ENCODE results near the gene C12orf50.
"Not testable (repeated sequence)": the region's sequence is repeated elsewhere in the genome, so short reads cannot be mapped to it uniquely, and the experiment has no call there.

The C12orf50 gene

GRCh38 chr12:88029093-88029665 is at the start of gene C12orf50:
Gene C12orf50, minus strand, starts transcription at chr12:88029401. Its CDS starts 2,439 bp downstream, at chr12:88026962.
- Mint-ChIP-seq H3K27me3 (no peaks in the 10 kb centered on the region), H3K9me3 (no peaks in the 10 kb centered on the region), H3K27ac (no peak within 1 kb of the TSS), H3K36me3 (ENCODE audit: low read depth) (no peaks in the 10 kb centered on the region), H3K4me3 (no peak within 1 kb of the TSS), H3K4me1 (peaks cover 6% of the 10 kb centered on the region)
- DNase-seq (no peak), ATAC-seq (no peak)

GRCh38 chr12:88067301-88067700 is 38.1 kb upstream of the C12orf50 start:
- ATAC-seq (no peak), DNase-seq (no peak)
- no peak overlapping the region for H3K27ac Mint-ChIP-seq
- no peaks in the 10 kb centered on the region for H3K27me3 Mint-ChIP-seq
- no peaks in the 10 kb centered on the region for H3K9me3 Mint-ChIP-seq
- peaks cover 12% of the 10 kb centered on the region for H3K4me1 Mint-ChIP-seq
- peaks cover 39% of the 10 kb centered on the region for H3K36me3 Mint-ChIP-seq (ENCODE audit: low read depth)
- H3K4me3 Mint-ChIP-seq: no peak overlapping the region

- H3K36me3 Mint-ChIP-seq (ENCODE audit: low read depth): peaks cover 31% of the 10 kb centered on the region
- H3K27ac Mint-ChIP-seq: no peak overlapping the region
- H3K27me3 Mint-ChIP-seq: no peaks in the 10 kb centered on the region
- ATAC-seq (no peak), DNase-seq (no peak)
- no peaks in the 10 kb centered on the region for H3K9me3 Mint-ChIP-seq
- no peak overlapping the region for H3K4me3 Mint-ChIP-seq
- peaks cover 14% of the 10 kb centered on the region for H3K4me1 Mint-ChIP-seq
Measured at GRCh38 chr12:88063375-88063774, 34.2 kb upstream of the C12orf50 start.

DNA sequence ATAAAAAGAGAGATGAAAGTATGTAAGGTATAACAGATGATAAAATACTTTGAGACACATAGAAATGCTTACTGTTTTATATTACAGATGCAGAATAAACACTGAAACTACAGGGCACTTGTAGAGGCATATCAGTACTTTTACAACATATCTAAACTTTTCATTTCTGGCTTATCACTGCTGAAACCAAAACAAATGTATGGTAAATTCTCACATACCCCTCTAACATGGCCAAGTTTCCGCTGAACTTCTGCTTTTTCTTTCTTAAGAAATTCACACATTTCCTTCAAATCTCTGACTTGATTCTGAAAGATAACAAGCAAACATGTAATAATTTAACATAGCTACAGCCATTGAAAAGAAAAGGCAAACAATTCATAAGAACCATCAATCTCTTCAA is 33.3 kb upstream of the C12orf50 start:
- H3K27me3 Mint-ChIP-seq: no peaks in the 10 kb centered on the region
- H3K36me3 Mint-ChIP-seq (ENCODE audit: low read depth): peaks cover 33% of the 10 kb centered on the region
- no peaks in the 10 kb centered on the region for H3K9me3 Mint-ChIP-seq
- no peak overlapping the region for H3K27ac Mint-ChIP-seq
- ATAC-seq: no peak
- H3K4me3 Mint-ChIP-seq: no peak overlapping the region
- no peak for DNase-seq
- peaks cover 14% of the 10 kb centered on the region for H3K4me1 Mint-ChIP-seq

GRCh38 chr12:88058719-88059077 is 29.5 kb upstream of the C12orf50 start:
- H3K9me3 Mint-ChIP-seq: no peaks in the 10 kb centered on the region
- H3K4me1 Mint-ChIP-seq: peaks cover 11% of the 10 kb centered on the region
- no peak for DNase-seq
- no peak overlapping the region for H3K4me3 Mint-ChIP-seq
- no peak for ATAC-seq
- peaks cover 38% of the 10 kb centered on the region for H3K36me3 Mint-ChIP-seq (ENCODE audit: low read depth)
- H3K27ac Mint-ChIP-seq: no peak overlapping the region
- H3K27me3 Mint-ChIP-seq: no peaks in the 10 kb centered on the region

- DNase-seq: no peak
- H3K9me3 Mint-ChIP-seq: no peaks in the 10 kb centered on the region
- no peak overlapping the region for H3K27ac Mint-ChIP-seq
Measured at GRCh38 chr12:88057994-88058718, 29.0 kb upstream of the C12orf50 start.

DNA sequence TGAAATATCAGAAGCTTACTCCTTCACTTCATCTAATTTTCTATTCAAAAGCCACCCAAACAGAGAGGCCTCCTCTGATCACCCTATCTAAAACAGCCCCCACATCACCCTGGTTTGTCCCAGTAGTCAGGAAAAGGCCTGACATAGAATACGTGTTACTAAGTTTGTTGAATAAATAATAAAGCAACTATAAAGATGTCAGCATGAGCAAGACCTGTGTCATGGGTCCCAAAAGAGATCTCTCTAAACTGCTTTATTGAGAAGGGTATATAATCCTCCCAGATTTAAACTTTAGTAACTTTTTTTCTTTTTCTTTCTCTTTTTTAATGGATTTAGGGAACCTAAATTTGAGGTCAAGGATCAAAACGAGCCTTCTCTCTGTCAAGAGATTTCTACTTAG is 27.4 kb upstream of the C12orf50 start:
- Mint-ChIP-seq H3K9me3 (no peaks in the 10 kb centered on the region), H3K27ac (no peak overlapping the region), H3K4me3 (no peak overlapping the region), H3K4me1 (no peaks in the 10 kb centered on the region), H3K36me3 (ENCODE audit: low read depth) (peaks cover 34% of the 10 kb centered on the region), H3K27me3 (no peaks in the 10 kb centered on the region)
- no peak for DNase-seq
- no peak for ATAC-seq

More at GRCh38 chr12:88057994-88058718, 29.0 kb upstream of the C12orf50 start:
- Mint-ChIP-seq H3K27me3 (no peaks in the 10 kb centered on the region), H3K4me1 (peaks cover 7% of the 10 kb centered on the region), H3K4me3 (no peak overlapping the region), H3K36me3 (ENCODE audit: low read depth) (peaks cover 36% of the 10 kb centered on the region)
- ATAC-seq: no peak

GRCh38 chr12:88052686-88053085 is 23.5 kb upstream of the C12orf50 start:
- H3K4me1 Mint-ChIP-seq: no peaks in the 10 kb centered on the region
- ATAC-seq: peak; percentile 76
- H3K27ac Mint-ChIP-seq: no peak overlapping the region
- H3K4me3 Mint-ChIP-seq: no peak overlapping the region
- no peaks in the 10 kb centered on the region for H3K27me3 Mint-ChIP-seq
- peaks cover 31% of the 10 kb centered on the region for H3K36me3 Mint-ChIP-seq (ENCODE audit: low read depth)
- DNase-seq: no peak
- no peaks in the 10 kb centered on the region for H3K9me3 Mint-ChIP-seq

DNA sequence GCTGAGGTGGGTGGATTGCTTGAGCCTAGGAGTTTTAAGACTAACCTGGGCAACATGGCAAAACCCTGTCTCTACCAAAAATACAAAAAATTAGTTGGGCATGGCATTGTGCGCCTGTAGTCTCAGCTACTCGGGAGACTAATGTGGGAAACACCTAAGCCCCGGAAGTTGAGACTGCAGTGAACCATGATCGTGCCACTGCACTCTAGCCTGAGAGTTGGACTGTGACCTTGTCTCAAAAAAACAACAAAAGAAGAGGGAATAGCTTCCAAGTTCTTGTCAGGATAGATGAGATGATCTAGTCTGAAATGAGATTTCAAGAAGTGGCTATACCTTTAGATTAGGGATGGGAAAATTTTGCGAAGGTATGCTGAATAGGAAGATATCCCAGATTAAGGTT is 14.8 kb upstream of the C12orf50 start:
- Mint-ChIP-seq H3K4me1 (peaks cover 13% of the 10 kb centered on the region), H3K36me3 (ENCODE audit: low read depth) (peaks cover 57% of the 10 kb centered on the region), H3K27ac (no peak overlapping the region), H3K27me3 (no peaks in the 10 kb centered on the region), H3K4me3 (no peak overlapping the region), H3K9me3 (no peaks in the 10 kb centered on the region)
- no peak for ATAC-seq
- DNase-seq: no peak

GRCh38 chr12:88037770-88038169 is 8.6 kb upstream of the C12orf50 start:
- H3K36me3 Mint-ChIP-seq (ENCODE audit: low read depth): peaks cover 32% of the 10 kb centered on the region
- no peaks in the 10 kb centered on the region for H3K9me3 Mint-ChIP-seq
- H3K27me3 Mint-ChIP-seq: no peaks in the 10 kb centered on the region
- H3K27ac Mint-ChIP-seq: no peak overlapping the region
- peaks cover 54% of the 10 kb centered on the region for H3K4me1 Mint-ChIP-seq
- H3K4me3 Mint-ChIP-seq: peak overlapping the region; percentile 49
- DNase-seq (no peak), ATAC-seq (no peak)

GRCh38 chr12:88036353-88036965 is 7.3 kb upstream of the C12orf50 start:
- ATAC-seq (no peak), DNase-seq (no peak)
- Mint-ChIP-seq H3K9me3 (no peaks in the 10 kb centered on the region), H3K4me1 (peaks cover 54% of the 10 kb centered on the region), H3K36me3 (ENCODE audit: low read depth) (peaks cover 32% of the 10 kb centered on the region), H3K27me3 (no peaks in the 10 kb centered on the region), H3K27ac (peak overlapping the region; percentile 94), H3K4me3 (peak overlapping the region; percentile 96)

GRCh38 chr12:88035907-88036289 is 6.7 kb upstream of the C12orf50 start:
- no peak for ATAC-seq
- H3K9me3 Mint-ChIP-seq: no peaks in the 10 kb centered on the region
- peaks cover 29% of the 10 kb centered on the region for H3K36me3 Mint-ChIP-seq (ENCODE audit: low read depth)
- peak overlapping the region; percentile 96 for H3K4me3 Mint-ChIP-seq
- H3K27me3 Mint-ChIP-seq: no peaks in the 10 kb centered on the region
- peak overlapping the region; percentile 94 for H3K27ac Mint-ChIP-seq
- no peak for DNase-seq
- H3K4me1 Mint-ChIP-seq: peaks cover 50% of the 10 kb centered on the region

GRCh38 chr12:88035271-88035906 is 6.2 kb upstream of the C12orf50 start:
- Mint-ChIP-seq H3K9me3 (no peaks in the 10 kb centered on the region), H3K36me3 (ENCODE audit: low read depth) (peaks cover 24% of the 10 kb centered on the region), H3K27me3 (no peaks in the 10 kb centered on the region), H3K4me1 (peaks cover 49% of the 10 kb centered on the region), H3K27ac (peak overlapping the region; percentile 94), H3K4me3 (peak overlapping the region; percentile 96)
- ATAC-seq (peak; percentile 100), DNase-seq (peak; percentile 88)

- ATAC-seq; H3K4me3 Mint-ChIP-seq; H3K27me3 Mint-ChIP-seq; DNase-seq; H3K27ac Mint-ChIP-seq; H3K36me3 Mint-ChIP-seq (ENCODE audit: low read depth); H3K9me3 Mint-ChIP-seq: not testable (repeated sequence)
- H3K4me1 Mint-ChIP-seq: peaks cover 14% of the 10 kb centered on the region
Measured at GRCh38 chr12:88031161-88031560, 2.0 kb upstream of the C12orf50 start.

GRCh38 chr12:88026196-88026595 is 3.0 kb downstream of the C12orf50 start:
- Mint-ChIP-seq H3K36me3 (ENCODE audit: low read depth) (no peaks in the 10 kb centered on the region), H3K4me3 (no peak overlapping the region), H3K27me3 (no peaks in the 10 kb centered on the region), H3K9me3 (no peaks in the 10 kb centered on the region), H3K4me1 (no peaks in the 10 kb centered on the region), H3K27ac (no peak overlapping the region)
- ATAC-seq (no peak), DNase-seq (no peak)

Data from activated naive CD8-positive, alpha-beta T cell treated with anti-CD3 and anti-CD28 coated beads, Interleukin-2, amount 50 U/mL, for 24 hours (primary cell).